Activated T-helper 2 cell treated with anti-CD3 and anti-CD28 coated beads, Interferon-gamma antibody, Interleukin-2, Interleukin-4, amounts not matched to agents 10 μg/mL and 5 μg/mL and 100 μg/mL, durations not matched to agents 14 hours and 24 hours and 36 hours (primary cell): ENCODE measurements around the gene SLBP. TPM values are rescaled to one million over a fixed set of nuclear protein-coding genes. Genes with fewer than 3 reads are reported as not detected.

Source experiments
- DNase-seq: peaks from one replicate; pipeline ENCODE4 v3.0.0; 2021; ENCODE audit warnings: low spot score
- H3K27ac Mint-ChIP-seq: one replicate; pipeline ENCODE4 v1.8.0; 2021; ENCODE audit warnings: mixed read lengths
- H3K27me3 Mint-ChIP-seq: one replicate; pipeline ENCODE4 v1.8.0; 2021; ENCODE audit warnings: low read depth, mixed read lengths
- H3K36me3 Mint-ChIP-seq: one replicate; pipeline ENCODE4 v1.8.0; 2021; ENCODE audit warnings: low read depth, mixed read lengths
- H3K4me1 Mint-ChIP-seq: one replicate; pipeline ENCODE4 v1.8.0; 2021; ENCODE audit warnings: low read depth, mixed read lengths
- H3K4me3 Mint-ChIP-seq: one replicate; pipeline ENCODE4 v1.8.0; 2021; ENCODE audit warnings: low read depth, mild to moderate bottlenecking, moderate library complexity, mixed read lengths
- H3K9me3 Mint-ChIP-seq: one replicate; pipeline ENCODE4 v1.8.0; 2021; ENCODE audit warnings: mixed read lengths
- intact Hi-C: fragments of 100-400 bp; cut with micrococcal nuclease; formaldehyde crosslinking; loops from one replicate; pipeline ENCODE4 v1.15.1; 2023
- total RNA-seq: library from RNA; stranded (reverse); gene quantifications from 2 replicates; pipeline ENCODE4 v1.2.3, GENCODE V29; 2022

SLBP gene
- total RNA-seq, 1 donor from 2014 or later: 125 TPM

DNA sequence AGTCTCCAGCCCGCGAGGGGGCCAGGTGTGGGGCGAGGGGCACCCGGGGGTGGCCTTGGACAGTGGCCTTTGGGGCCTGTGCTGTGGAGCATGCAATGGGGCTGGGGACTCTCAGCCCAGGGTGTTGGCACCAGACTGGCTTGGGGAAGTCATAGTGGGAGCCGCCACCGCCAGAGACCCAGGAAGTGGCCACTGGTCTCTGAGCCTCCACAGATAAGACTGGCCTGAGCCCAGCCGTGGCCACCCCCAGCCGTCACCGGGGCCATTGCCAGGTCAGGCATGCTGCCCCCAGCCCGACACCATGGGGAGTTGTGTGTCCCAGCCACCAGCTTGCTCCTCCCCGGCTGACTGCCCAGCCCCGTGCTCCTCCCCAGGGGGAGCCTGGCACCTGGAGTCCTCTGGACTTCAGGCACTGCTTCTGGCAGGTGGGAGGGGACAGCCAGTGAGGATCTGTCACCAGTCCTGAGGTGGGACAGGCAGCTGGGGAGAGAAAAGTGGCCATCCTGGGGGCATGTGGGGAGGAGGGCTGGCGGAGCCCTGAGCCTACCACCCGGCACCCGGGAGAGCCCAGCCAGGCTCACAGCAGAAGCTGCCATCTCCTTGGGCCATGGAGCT is 41.7 kb upstream of the SLBP start:
- Mint-ChIP-seq H3K27ac (no peak overlapping the region), H3K4me1 (no peaks in the 10 kb centered on the region), H3K36me3 (no peaks in the 10 kb centered on the region), H3K27me3 (no peaks in the 10 kb centered on the region), H3K4me3 (no peak overlapping the region), H3K9me3 (no peaks in the 10 kb centered on the region)
- intact Hi-C loops: no loop called here
- DNase-seq: no peak

GRCh38 chr4:1753294-1753696 is 41.2 kb upstream of the SLBP start:
- peak overlapping the region; percentile 55 for H3K27ac Mint-ChIP-seq
- no peaks in the 10 kb centered on the region for H3K36me3 Mint-ChIP-seq
- H3K9me3 Mint-ChIP-seq: no peaks in the 10 kb centered on the region
- DNase-seq: no peak
- no peaks in the 10 kb centered on the region for H3K27me3 Mint-ChIP-seq
- intact Hi-C loops: no loop called here
- no peaks in the 10 kb centered on the region for H3K4me1 Mint-ChIP-seq
- H3K4me3 Mint-ChIP-seq: no peak overlapping the region

DNA sequence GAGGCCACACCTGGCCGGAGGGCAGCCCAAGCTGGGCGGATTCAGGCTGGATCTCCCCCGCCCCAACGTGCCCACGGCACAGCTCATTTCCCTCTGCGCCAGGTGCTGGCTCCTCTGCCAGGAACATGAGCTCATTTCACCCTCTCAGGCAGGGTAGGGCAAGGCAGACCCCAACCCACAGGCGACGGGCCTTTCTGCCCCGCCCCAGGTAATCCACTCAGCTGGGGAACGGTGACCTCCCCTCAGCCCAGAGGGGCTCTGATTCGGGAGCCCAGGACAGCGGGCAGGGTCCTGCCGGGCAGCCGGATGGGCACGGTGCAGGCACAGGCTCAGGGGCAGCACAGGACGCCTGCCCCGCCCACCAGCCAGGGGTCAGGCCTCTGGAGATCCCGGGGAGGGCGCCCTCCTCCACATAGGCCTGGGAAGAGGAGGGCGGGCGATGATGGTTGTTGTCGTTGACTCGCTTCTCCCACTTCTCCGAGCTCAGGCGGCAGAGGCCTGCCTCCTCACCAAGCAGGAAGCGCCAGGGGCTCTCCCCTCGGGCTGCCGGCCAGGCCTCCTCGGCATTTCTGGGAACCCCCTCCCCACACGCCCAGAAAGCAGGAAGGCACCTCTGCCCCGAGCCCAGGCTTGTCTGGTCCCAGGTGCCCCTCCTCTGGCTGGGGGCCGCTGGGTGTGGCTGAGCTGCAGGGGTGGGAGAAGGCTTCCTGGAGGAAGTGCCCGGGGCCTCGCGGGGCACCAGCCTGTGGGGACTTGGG is 40.3 kb upstream of the SLBP start:
- Mint-ChIP-seq H3K4me1 (no peaks in the 10 kb centered on the region), H3K36me3 (no peaks in the 10 kb centered on the region), H3K4me3 (no peak overlapping the region), H3K27me3 (no peaks in the 10 kb centered on the region), H3K27ac (peak overlapping the region; percentile 55), H3K9me3 (no peaks in the 10 kb centered on the region)
- DNase-seq: peak; percentile 18
- intact Hi-C loops: no loop called here

- no peak for DNase-seq
- Mint-ChIP-seq H3K4me1 (no peaks in the 10 kb centered on the region), H3K9me3 (no peaks in the 10 kb centered on the region), H3K36me3 (no peaks in the 10 kb centered on the region), H3K4me3 (no peak overlapping the region), H3K27me3 (no peaks in the 10 kb centered on the region), H3K27ac (no peak overlapping the region)
- intact Hi-C loops: no loop called here
Observed at GRCh38 chr4:1751919-1752283, 39.8 kb upstream of the SLBP start.

DNA sequence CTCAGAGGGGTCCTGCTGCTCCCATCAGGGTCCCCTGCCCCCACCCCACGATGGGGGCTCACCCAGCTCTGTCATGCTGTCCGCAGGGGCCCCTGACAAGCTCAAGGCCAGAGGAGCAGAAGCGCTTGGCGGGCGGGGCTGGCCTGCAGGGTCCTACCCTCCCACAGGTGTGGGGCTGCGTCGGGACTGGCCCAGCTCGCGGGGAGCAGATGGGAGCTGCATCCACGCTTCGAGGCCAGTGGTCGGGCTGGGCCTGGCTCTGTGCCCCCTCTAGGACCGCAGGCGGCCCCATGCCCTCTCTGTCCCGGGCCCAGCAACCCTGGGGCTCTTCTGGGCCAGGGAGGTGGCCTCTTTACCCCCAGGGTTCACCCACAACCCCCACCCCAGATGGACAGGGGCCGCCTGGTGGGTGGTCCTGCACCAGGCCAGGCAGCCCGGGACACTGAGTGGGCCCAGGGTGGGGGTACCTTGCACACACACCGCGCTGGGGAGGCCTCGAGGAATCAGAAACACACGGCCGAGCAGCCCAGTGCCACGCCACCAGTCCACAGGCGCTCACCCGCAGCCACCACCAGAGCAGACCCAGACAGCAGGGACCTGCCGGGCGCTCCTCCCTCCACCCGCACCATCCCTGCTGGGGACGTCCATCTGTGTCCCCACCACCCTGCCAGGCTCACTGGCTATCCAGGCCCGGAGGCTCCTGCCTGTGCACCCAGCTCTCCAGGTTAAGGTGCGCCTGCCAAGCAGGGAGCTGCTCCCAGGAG is 39.2 kb upstream of the SLBP start:
- H3K9me3 Mint-ChIP-seq: no peaks in the 10 kb centered on the region
- H3K27me3 Mint-ChIP-seq: no peaks in the 10 kb centered on the region
- no peak overlapping the region for H3K27ac Mint-ChIP-seq
- no peak overlapping the region for H3K4me3 Mint-ChIP-seq
- no peaks in the 10 kb centered on the region for H3K36me3 Mint-ChIP-seq
- intact Hi-C loops: no loop called here
- no peak for DNase-seq
- H3K4me1 Mint-ChIP-seq: no peaks in the 10 kb centered on the region

DNA sequence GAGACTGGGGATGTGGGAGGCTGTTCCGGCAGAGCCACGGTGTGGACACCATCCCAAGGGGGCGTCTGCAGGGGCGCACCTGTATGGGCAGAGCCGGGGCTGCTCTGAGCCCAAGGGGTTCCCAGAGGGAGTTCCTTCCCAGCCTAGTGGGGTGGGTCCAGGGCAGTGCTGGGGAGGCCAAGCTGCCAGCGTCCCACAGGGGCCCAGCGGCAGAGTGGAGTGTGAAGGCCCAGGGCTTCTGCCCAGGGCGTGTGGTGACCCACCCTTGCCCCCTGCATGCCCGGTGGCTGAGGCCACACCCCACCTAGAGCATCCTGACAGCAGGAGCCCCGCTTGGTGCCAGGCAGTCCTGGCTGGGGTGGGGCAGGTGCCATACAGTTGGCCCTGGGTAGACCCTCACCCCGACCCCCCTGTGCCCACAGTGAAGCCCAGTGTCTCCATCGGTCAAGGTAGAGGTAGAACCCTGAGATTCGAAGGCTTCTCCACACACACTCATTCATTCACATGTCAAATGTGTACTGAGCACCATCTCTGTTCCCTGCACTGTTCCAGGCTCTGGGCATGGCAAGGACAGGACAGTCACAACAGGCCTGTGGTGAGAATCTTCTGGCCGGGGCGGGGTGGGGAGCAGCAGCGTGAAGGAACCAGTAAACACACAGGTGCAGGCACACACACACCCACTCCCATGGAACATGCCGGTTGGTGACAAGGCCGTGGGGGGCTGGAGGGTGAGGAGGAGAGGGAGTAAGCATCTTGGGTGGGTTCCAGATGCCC is 38.4 kb upstream of the SLBP start:
- Mint-ChIP-seq H3K27ac (peak overlapping the region; percentile 58), H3K36me3 (no peaks in the 10 kb centered on the region), H3K27me3 (no peaks in the 10 kb centered on the region), H3K4me3 (no peak overlapping the region), H3K9me3 (no peaks in the 10 kb centered on the region), H3K4me1 (no peaks in the 10 kb centered on the region)
- DNase-seq: no peak
- intact Hi-C loops: no loop called here

DNA sequence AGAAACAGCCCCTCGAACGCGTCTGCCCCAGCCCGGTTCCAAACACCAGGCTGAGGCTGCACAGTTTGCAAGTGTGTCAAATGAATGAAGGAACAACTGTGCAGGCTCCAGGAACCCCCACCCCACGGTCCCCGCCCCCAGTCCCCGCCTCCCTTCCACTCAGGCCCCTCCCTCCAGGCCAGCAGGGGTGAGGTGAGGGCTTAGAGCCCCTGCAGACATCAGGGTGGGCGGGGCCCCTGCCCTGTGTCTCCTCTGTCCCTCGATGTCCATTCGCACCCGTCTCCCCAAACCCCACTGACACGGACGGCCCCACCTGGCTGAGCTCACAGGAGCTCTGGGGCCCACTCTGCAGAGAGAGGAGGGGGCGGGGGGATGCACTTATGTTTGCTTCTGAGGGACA is 37.7 kb upstream of the SLBP start:
- DNase-seq: no peak
- H3K9me3 Mint-ChIP-seq: no peaks in the 10 kb centered on the region
- intact Hi-C loops: no loop called here
- no peaks in the 10 kb centered on the region for H3K4me1 Mint-ChIP-seq
- H3K4me3 Mint-ChIP-seq: no peak overlapping the region
- H3K36me3 Mint-ChIP-seq: peaks cover 6% of the 10 kb centered on the region
- H3K27me3 Mint-ChIP-seq: no peaks in the 10 kb centered on the region
- H3K27ac Mint-ChIP-seq: no peak overlapping the region

DNA sequence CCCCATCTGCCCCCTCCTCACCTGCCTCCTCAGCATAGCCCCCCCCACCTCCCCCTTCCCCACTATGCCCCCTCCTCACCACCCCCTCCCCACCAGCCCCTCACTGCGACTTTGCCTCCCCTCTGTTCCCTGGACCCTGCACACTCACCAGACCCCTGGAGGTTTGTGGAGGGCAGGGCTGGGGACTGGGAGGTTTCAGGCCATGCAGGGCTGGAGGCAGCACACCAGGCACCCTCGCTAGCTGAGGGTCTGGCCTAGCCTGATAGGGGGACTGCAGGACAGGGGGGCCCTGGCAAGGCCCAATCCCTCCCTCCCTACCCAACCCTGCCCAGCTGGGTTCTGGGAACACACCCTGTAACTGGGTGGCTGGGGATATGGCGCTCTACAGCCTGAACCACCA is 37.3 kb upstream of the SLBP start:
- Mint-ChIP-seq H3K4me1 (no peaks in the 10 kb centered on the region), H3K36me3 (peaks cover 8% of the 10 kb centered on the region), H3K27ac (no peak overlapping the region), H3K4me3 (no peak overlapping the region), H3K9me3 (no peaks in the 10 kb centered on the region), H3K27me3 (no peaks in the 10 kb centered on the region)
- intact Hi-C loops: no loop called here
- no peak for DNase-seq

DNA sequence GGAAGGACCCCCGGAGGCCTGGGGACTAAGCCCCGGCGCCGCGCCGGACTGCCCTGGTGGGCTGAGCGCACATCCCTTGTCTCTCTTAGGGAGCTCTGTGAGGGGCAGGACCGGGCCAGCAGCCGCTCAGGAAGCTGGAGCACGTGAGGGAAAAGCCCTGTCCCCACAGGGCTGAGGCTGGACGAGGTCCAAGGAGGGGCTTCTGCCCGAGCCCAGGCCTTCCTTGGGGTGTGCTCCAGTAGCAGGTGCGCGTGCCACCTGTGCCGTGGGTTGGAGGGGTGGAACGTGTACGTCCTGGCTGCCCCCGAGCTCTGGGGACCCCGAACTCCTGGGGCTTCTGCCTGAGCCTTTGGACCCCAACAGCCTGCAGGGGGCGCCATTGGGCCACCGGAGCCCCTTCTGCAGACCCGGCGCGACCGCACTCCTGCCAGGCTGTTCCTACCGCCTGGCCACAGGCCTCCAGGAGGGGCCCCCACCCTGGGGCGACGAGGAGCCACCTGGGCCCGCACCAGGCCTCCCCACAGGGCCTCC is 36.4 kb upstream of the SLBP start:
- peak; percentile 73 for DNase-seq
- intact Hi-C loops: loop anchor here (1.0 kb wide), 1 partner anchor 62 kb away; no protein-coding TSS in a partner anchor
- Mint-ChIP-seq H3K4me3 (no peak overlapping the region), H3K27me3 (no peaks in the 10 kb centered on the region), H3K27ac (no peak overlapping the region), H3K36me3 (peaks cover 16% of the 10 kb centered on the region), H3K4me1 (no peaks in the 10 kb centered on the region), H3K9me3 (no peaks in the 10 kb centered on the region)

GRCh38 chr4:1747603-1747967 is 35.5 kb upstream of the SLBP start:
- H3K27me3 Mint-ChIP-seq: no peaks in the 10 kb centered on the region
- no peak for DNase-seq
- H3K4me1 Mint-ChIP-seq: no peaks in the 10 kb centered on the region
- H3K36me3 Mint-ChIP-seq: peaks cover 19% of the 10 kb centered on the region
- no peak overlapping the region for H3K4me3 Mint-ChIP-seq
- intact Hi-C loops: loop anchor here (2.0 kb wide), 1 partner anchor 151 kb away; no protein-coding TSS in a partner anchor
- H3K9me3 Mint-ChIP-seq: no peaks in the 10 kb centered on the region
- no peak overlapping the region for H3K27ac Mint-ChIP-seq

GRCh38 chr4:1746919-1747602 is 34.9 kb upstream of the SLBP start:
- Mint-ChIP-seq H3K4me3 (no peak overlapping the region), H3K27ac (no peak overlapping the region), H3K36me3 (peaks cover 22% of the 10 kb centered on the region), H3K27me3 (no peaks in the 10 kb centered on the region), H3K4me1 (no peaks in the 10 kb centered on the region), H3K9me3 (no peaks in the 10 kb centered on the region)
- intact Hi-C loops: loop anchor here (2.0 kb wide), 1 partner anchor 152 kb away; no protein-coding TSS in a partner anchor
- DNase-seq: no peak

DNA sequence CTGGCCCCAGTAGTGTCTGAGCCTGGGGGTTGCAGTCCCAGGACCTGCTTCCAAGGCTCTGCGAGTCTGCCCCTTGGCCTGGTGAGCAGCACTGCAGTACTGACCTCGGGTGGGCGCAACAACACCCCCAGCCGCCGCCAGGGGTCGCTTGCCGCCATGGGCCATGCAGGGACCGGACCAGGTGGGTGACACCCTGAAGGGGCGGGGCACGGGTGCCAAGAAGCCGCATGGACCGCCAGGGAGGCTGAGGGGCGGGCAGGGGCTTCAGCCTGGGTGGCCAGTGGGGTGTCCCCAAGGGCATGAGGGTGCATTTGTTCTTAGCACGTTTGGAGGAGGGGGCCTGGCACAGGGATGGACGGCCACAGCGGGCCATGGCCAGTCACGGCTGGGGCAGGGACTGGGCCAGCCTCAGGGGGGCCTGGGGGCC is 34.2 kb upstream of the SLBP start:
- no peaks in the 10 kb centered on the region for H3K4me1 Mint-ChIP-seq
- no peaks in the 10 kb centered on the region for H3K9me3 Mint-ChIP-seq
- DNase-seq: peak; percentile 69
- no peaks in the 10 kb centered on the region for H3K27me3 Mint-ChIP-seq
- intact Hi-C loops: loop anchor here (2.0 kb wide), 1 partner anchor 153 kb away; no protein-coding TSS in a partner anchor
- H3K4me3 Mint-ChIP-seq: no peak overlapping the region
- no peak overlapping the region for H3K27ac Mint-ChIP-seq
- peaks cover 30% of the 10 kb centered on the region for H3K36me3 Mint-ChIP-seq
